CD4-positive, alpha-beta T cell (primary cell): ENCODE measurements around the gene VEGFD. TPM values are rescaled to one million over a fixed set of nuclear protein-coding genes. Genes with fewer than 3 reads are reported as not detected.

Source experiments
- ATAC-seq: fragments of 200-7000 bp; cut with Tn5 transposase; one replicate; pipeline ENCODE4 v1.10.0; 2022; ENCODE audit warnings: mild to moderate bottlenecking; ENCODE audit not compliant: poor library complexity
- CTCF ChIA-PET: fragments of 350-600 bp; sonication (Branson Sonifier 250); formaldehyde crosslinking; loops from one replicate; lab custom pipeline; 2021; ENCODE audit warnings: antibody characterized with exemption, inconsistent platforms; lab: Charles Lee
- POLR2A ChIA-PET: fragments of 350-600 bp; sonication (Branson Sonifier 250); formaldehyde crosslinking; loops from one replicate; lab custom pipeline; 2021; ENCODE audit warnings: antibody characterized with exemption, inconsistent platforms; lab: Charles Lee
- DNase-seq, 14 experiments: peaks; one replicate each; pipeline ENCODE4 v3.0.0-alpha.2; 2013 to 2020; ENCODE audit warnings: mixed read lengths in 2 of 14
- H3K27ac ChIP-seq, 2 donors: one replicate each; pipeline versions ENCODE4 v1.5.1 to v1.7.0; 2013; ENCODE audit warnings: low read length in 2 of 2, low read depth in 1 of 2, mild to moderate bottlenecking in 1 of 2
- H3K27me3 ChIP-seq, 2 experiments: 1 replicate in 1 of 2; 2 replicates in 1 of 2; pipeline versions ENCODE4 v1.6.1 to v1.7.0; 2013; ENCODE audit warnings: low read length in 2 of 2, control low read depth in 1 of 2, mild to moderate bottlenecking in 1 of 2, moderate library complexity in 1 of 2; ENCODE audit not compliant: insufficient read depth in 2 of 2, control insufficient read depth in 1 of 2
- H3K36me3 ChIP-seq: one replicate; pipeline ENCODE4 v1.6.1; 2013; ENCODE audit warnings: low read length, control low read depth; ENCODE audit not compliant: insufficient read depth
- H3K4me1 ChIP-seq: one replicate; pipeline ENCODE4 v1.6.1; 2013; ENCODE audit warnings: low read length, control low read depth; ENCODE audit not compliant: insufficient read depth
- H3K4me3 ChIP-seq: one replicate; pipeline ENCODE4 v1.5.1; 2013; ENCODE audit warnings: mild to moderate bottlenecking, low read length, moderate library complexity
- H3K9me3 ChIP-seq, 2 experiments: 1 replicate in 1 of 2; 2 replicates in 1 of 2; pipeline versions ENCODE4 v1.6.1 to v1.7.0; 2013; ENCODE audit warnings: low read length in 2 of 2, mild to moderate bottlenecking in 2 of 2, control low read depth in 1 of 2, moderate library complexity in 1 of 2; ENCODE audit not compliant: control insufficient read depth in 1 of 2, insufficient read depth in 1 of 2
- H3K27ac Mint-ChIP-seq: one replicate; pipeline ENCODE4 v1.8.0; 2020; ENCODE audit warnings: mixed read lengths
- H3K27me3 Mint-ChIP-seq: one replicate; pipeline ENCODE4 v1.8.0; 2021; ENCODE audit warnings: mixed read lengths
- H3K36me3 Mint-ChIP-seq: one replicate; pipeline ENCODE4 v1.8.0; 2021; ENCODE audit warnings: low read depth, mixed read lengths
- H3K4me1 Mint-ChIP-seq: one replicate; pipeline ENCODE4 v1.8.0; 2021; ENCODE audit warnings: low read depth, mixed read lengths
- H3K4me3 Mint-ChIP-seq: one replicate; pipeline ENCODE4 v1.8.0; 2020; ENCODE audit warnings: mild to moderate bottlenecking, mixed read lengths
- H3K9me3 Mint-ChIP-seq: one replicate; pipeline ENCODE4 v1.8.0; 2020; ENCODE audit warnings: mixed read lengths
- CTCF ChIP-seq: fragments of 200-600 bp; IDR thresholded peaks from one replicate; pipeline ENCODE4 v1.8.0; 2022; ENCODE audit warnings: antibody characterized with exemption, mild to moderate bottlenecking
- intact Hi-C, 2 experiments: fragments of 100-400 bp; cut with DNase I in 1 of 2; cut with micrococcal nuclease in 1 of 2; formaldehyde crosslinking; loops; one replicate each; pipeline versions ENCODE4 v1.15.1 to v1.9.0; 2023 to 2025; cut with DNase I, micrococcal nuclease
- total RNA-seq, 174 experiments: library from RNA in 2 of 174; stranded (reverse) in 2 of 174; gene quantifications; one replicate each; pipeline ENCODE4 v1.2.3 and lab custom pipeline; 2021 to 2026

The VEGFD gene
- total RNA-seq, 2 experiments from 2014 or later, result not detected

- ChIA-PET POLR2A (no interaction called here), CTCF (no interaction called here)
- no peaks in the 10 kb centered on the region for H3K36me3 ChIP-seq
- Mint-ChIP-seq H3K27ac (no peak overlapping the region), H3K27me3 (no peaks in the 10 kb centered on the region), H3K4me3 (no peak overlapping the region), H3K9me3 (no peaks in the 10 kb centered on the region), H3K4me1 (no peaks in the 10 kb centered on the region), H3K36me3 (no peaks in the 10 kb centered on the region)
- no peak overlapping the region for H3K4me3 ChIP-seq
- TF ChIP-seq CTCF, result no peak
- H3K4me1 ChIP-seq, result no peaks in the 10 kb centered on the region
- ATAC-seq, result no peak
- no peaks in the 10 kb centered on the region for H3K9me3 ChIP-seq
- intact Hi-C loops, result no loop called here
- no peak overlapping the region for H3K27ac ChIP-seq
- no peak for DNase-seq
- H3K27me3 ChIP-seq, result no peaks in the 10 kb centered on the region
Observed at GRCh38 chrX:15395789-15396188, 11.6 kb upstream of the VEGFD start.

DNA sequence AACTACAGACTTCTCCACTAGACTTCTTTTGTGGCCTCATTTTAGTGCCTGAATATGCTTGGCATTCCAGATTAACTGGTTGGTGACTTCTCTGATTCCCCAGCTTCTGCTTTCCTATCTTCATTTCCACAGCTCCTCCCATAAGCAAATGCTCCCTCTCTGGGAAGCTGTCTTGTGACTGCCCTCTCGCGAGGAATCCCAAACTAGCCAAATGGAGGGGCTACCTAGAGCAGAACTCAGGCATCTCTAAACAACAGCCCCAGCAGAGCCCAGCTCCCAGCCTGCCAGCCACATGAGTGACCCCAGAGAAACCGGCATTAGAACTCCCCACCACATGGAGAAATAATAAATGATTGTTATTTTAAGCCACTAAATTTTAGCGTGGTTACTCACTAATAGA is 7.6 kb upstream of the VEGFD start:
- no peaks in the 10 kb centered on the region for H3K36me3 ChIP-seq
- H3K27ac Mint-ChIP-seq, result no peak overlapping the region
- no peak for ATAC-seq
- ChIA-PET CTCF (no interaction called here), POLR2A (no interaction called here)
- no peaks in the 10 kb centered on the region for H3K9me3 ChIP-seq
- H3K27ac ChIP-seq, result no peak overlapping the region
- H3K4me1 ChIP-seq, result no peaks in the 10 kb centered on the region
- H3K27me3 Mint-ChIP-seq, result no peaks in the 10 kb centered on the region
- intact Hi-C loops, result no loop called here
- no peak for DNase-seq
- no peaks in the 10 kb centered on the region for H3K4me1 Mint-ChIP-seq
- no peaks in the 10 kb centered on the region for H3K36me3 Mint-ChIP-seq
- no peaks in the 10 kb centered on the region for H3K9me3 Mint-ChIP-seq
- no peak overlapping the region for H3K4me3 ChIP-seq
- no peaks in the 10 kb centered on the region for H3K27me3 ChIP-seq
- H3K4me3 Mint-ChIP-seq, result no peak overlapping the region
- no peak for TF ChIP-seq CTCF

GRCh38 chrX:15382813-15383212 is 1.4 kb downstream of the VEGFD start:
- TF ChIP-seq CTCF, result no peak
- Histone ChIP-seq H3K36me3 (no peaks in the 10 kb centered on the region), H3K4me3 (no peak overlapping the region), H3K27me3 (no peaks in the 10 kb centered on the region), H3K27ac (no peak overlapping the region), H3K4me1 (no peaks in the 10 kb centered on the region), H3K9me3 (no peaks in the 10 kb centered on the region)
- POLR2A ChIA-PET, result no interaction called here
- no peak for DNase-seq
- intact Hi-C loops, result no loop called here
- Mint-ChIP-seq H3K4me3 (no peak overlapping the region), H3K27ac (no peak overlapping the region), H3K4me1 (no peaks in the 10 kb centered on the region), H3K9me3 (no peaks in the 10 kb centered on the region), H3K36me3 (no peaks in the 10 kb centered on the region), H3K27me3 (peaks cover 18% of the 10 kb centered on the region)
- ATAC-seq, result no peak
- CTCF ChIA-PET, result interaction anchor here (0.7 to 1.6 kb wide), 2 partner anchors 18 to 1162 kb away, joined by 3 read pairs; no protein-coding TSS in a partner anchor
